H1 (cell line): ENCODE data around the gene TEX10.

Experiments used
- BRCA1 ChIP-seq: IDR thresholded peaks from 2 replicates; pipeline ENCODE4 v1.6.1; 2012; ENCODE audit warnings: low read depth, low read length, improper control_type of control experiment
- CHD2 ChIP-seq: IDR thresholded peaks from 2 replicates; pipeline ENCODE4 v1.6.1; 2012; ENCODE audit warnings: low read length, improper control_type of control experiment
- EP300 ChIP-seq, 2 experiments: IDR thresholded peaks; 1 replicate in 1 of 2; 2 replicates in 1 of 2; pipeline ENCODE4 v1.6.1; 2011 to 2012; ENCODE audit warnings: low read depth in 2 of 2, low read length in 2 of 2, mild to moderate bottlenecking in 2 of 2, borderline replicate concordance in 1 of 2, inconsistent platforms in 1 of 2, moderate library complexity in 1 of 2
- GTF2F1 ChIP-seq: IDR thresholded peaks from 2 replicates; pipeline ENCODE4 v1.6.1; 2012; ENCODE audit warnings: low read depth, low read length, improper control_type of control experiment, borderline replicate concordance
- KDM1A ChIP-seq: fragments of 200-600, 300-600 bp; sonication (generic); IDR thresholded peaks from 2 replicates; pipeline ENCODE4 v1.7.1; 2016; ENCODE audit warnings: mild to moderate bottlenecking, low read length, borderline replicate concordance
- POLR2A ChIP-seq, 2 experiments: IDR thresholded peaks; 1 replicate in 1 of 2; 2 replicates in 1 of 2; pipeline ENCODE4 v1.6.1; 2011; ENCODE audit warnings: low read depth in 2 of 2, low read length in 2 of 2, mild to moderate bottlenecking in 2 of 2; ENCODE audit errors: control extremely low read depth in 1 of 2
- POLR2AphosphoS5 ChIP-seq: IDR thresholded peaks from 2 replicates; pipeline ENCODE4 v1.6.1; 2011; ENCODE audit warnings: low read depth, low read length
- SRF ChIP-seq: IDR thresholded peaks from 2 replicates; pipeline ENCODE4 v1.6.1; 2011; ENCODE audit warnings: mild to moderate bottlenecking, low read depth, low read length, moderate library complexity
- SUZ12 ChIP-seq: fragments of 200-600 bp; sonication (generic); IDR thresholded peaks from 2 replicates; pipeline ENCODE4 v1.6.1; 2012; ENCODE audit warnings: mild to moderate bottlenecking, inconsistent platforms, low read length, moderate library complexity, mixed read lengths
- TAF7 ChIP-seq: optimal IDR thresholded peaks from 2 replicates; pipeline ENCODE3; 2011; ENCODE audit warnings: low read depth, mild to moderate bottlenecking, inconsistent platforms, low read length, moderate library complexity, borderline replicate concordance
- TEAD4 ChIP-seq: IDR thresholded peaks from 2 replicates; pipeline ENCODE4 v1.6.1; 2012; ENCODE audit warnings: low read depth, low read length, inconsistent platforms, mixed read lengths
- ZNF274 ChIP-seq: IDR thresholded peaks from 2 replicates; pipeline ENCODE4 v1.7.0; 2012; ENCODE audit warnings: low read length, borderline replicate concordance; ENCODE audit errors: extremely low read depth
- TF ChIP-seq, protein P1 (sequence below), 3 experiments: IDR thresholded peaks; 1 replicate in 2 of 3; 2 replicates in 1 of 3; pipeline versions ENCODE4 v1.5.1 to v1.6.1; 2011; ENCODE audit warnings: low read length in 3 of 3, mild to moderate bottlenecking in 3 of 3, inconsistent platforms in 2 of 3, low read depth in 1 of 3, moderate library complexity in 1 of 3; ENCODE audit not compliant: insufficient read depth in 1 of 3; ENCODE audit errors: control extremely low read depth in 1 of 3
- TF ChIP-seq, protein P2 (sequence below): IDR thresholded peaks from 2 replicates; pipeline ENCODE4 v1.6.1; 2011; ENCODE audit warnings: low read depth, mild to moderate bottlenecking, low read length; ENCODE audit not compliant: insufficient read depth

DNA sequence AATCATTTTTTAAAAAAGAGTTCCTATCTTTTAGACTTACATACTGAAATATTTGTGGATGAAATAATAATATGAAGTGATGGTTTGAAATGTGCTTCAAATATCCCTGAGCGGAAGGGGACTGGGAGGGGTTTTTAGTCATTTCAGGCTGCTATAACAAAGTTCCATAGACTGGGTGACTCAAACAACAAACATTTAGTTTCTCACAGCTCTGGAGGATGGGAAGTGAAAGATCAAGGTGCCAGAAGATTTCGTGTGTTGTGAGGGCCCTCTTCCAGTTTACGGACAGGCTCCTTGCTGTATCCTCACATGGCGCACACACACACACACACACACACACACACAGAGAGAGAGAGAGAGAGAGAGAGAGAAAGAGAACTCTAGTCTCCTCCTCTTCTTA, 27.1 kb upstream of the TEX10 start:
- TF ChIP-seq CHD2, result no peak
- no peak for TF ChIP-seq POLR2A (IDR thresholded peaks at IDR 0.05; ENCODE audit: control extremely low read depth in 1 of 2, low read depth in 2 of 2, low read length in 2 of 2)
- TF ChIP-seq ZNF274, result no peak
- TF ChIP-seq, protein P1, sequence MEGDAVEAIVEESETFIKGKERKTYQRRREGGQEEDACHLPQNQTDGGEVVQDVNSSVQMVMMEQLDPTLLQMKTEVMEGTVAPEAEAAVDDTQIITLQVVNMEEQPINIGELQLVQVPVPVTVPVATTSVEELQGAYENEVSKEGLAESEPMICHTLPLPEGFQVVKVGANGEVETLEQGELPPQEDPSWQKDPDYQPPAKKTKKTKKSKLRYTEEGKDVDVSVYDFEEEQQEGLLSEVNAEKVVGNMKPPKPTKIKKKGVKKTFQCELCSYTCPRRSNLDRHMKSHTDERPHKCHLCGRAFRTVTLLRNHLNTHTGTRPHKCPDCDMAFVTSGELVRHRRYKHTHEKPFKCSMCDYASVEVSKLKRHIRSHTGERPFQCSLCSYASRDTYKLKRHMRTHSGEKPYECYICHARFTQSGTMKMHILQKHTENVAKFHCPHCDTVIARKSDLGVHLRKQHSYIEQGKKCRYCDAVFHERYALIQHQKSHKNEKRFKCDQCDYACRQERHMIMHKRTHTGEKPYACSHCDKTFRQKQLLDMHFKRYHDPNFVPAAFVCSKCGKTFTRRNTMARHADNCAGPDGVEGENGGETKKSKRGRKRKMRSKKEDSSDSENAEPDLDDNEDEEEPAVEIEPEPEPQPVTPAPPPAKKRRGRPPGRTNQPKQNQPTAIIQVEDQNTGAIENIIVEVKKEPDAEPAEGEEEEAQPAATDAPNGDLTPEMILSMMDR (IDR thresholded peaks at IDR 0.05; ENCODE audit: control extremely low read depth in 1 of 3, insufficient read depth in 1 of 3, low read depth in 1 of 3, low read length in 3 of 3), result no peak
- no peak for TF ChIP-seq TAF7
- no peak for TF ChIP-seq SRF
- no peak for TF ChIP-seq POLR2AphosphoS5
- TF ChIP-seq SUZ12, result no peak
- no peak for TF ChIP-seq TEAD4
- no peak for TF ChIP-seq EP300 (IDR thresholded peaks at IDR 0.05; ENCODE audit: borderline replicate concordance in 1 of 2, low read depth in 2 of 2, low read length in 2 of 2)
- no peak for TF ChIP-seq GTF2F1
- no peak for TF ChIP-seq KDM1A
- TF ChIP-seq, protein P2, sequence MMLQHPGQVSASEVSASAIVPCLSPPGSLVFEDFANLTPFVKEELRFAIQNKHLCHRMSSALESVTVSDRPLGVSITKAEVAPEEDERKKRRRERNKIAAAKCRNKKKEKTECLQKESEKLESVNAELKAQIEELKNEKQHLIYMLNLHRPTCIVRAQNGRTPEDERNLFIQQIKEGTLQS, result no peak
- no peak for TF ChIP-seq BRCA1
